DOHH2 (cell line): ENCODE data around the gene LPIN1.

Source experiments
- H3F3A ChIP-seq: fragments of 200-600 bp; sonication (generic), shearing (Covaris generic); 2 replicates; pipeline ENCODE4 v1.6.0; 2016; ENCODE audit warnings: antibody characterized with exemption, mild to moderate bottlenecking; ENCODE audit not compliant: control insufficient read depth, insufficient read depth
- H3K27ac ChIP-seq: fragments of 200-600 bp; sonication (generic); 2 replicates; pipeline ENCODE4 v1.5.1; 2014; ENCODE audit warnings: low read depth, mild to moderate bottlenecking, low read length, moderate library complexity
- H3K27me3 ChIP-seq: fragments of 200-600 bp; sonication (generic); 2 replicates; pipeline ENCODE4 v1.6.1; 2014; ENCODE audit warnings: mild to moderate bottlenecking, low read length, mixed read lengths; ENCODE audit not compliant: control insufficient read depth
- H3K36me3 ChIP-seq: fragments of 200-600 bp; sonication (generic); 2 replicates; pipeline ENCODE4 v1.6.1; 2014; ENCODE audit warnings: mild to moderate bottlenecking, low read length, moderate library complexity, mixed read lengths; ENCODE audit not compliant: control insufficient read depth
- H3K4me1 ChIP-seq: fragments of 200-600 bp; sonication (generic); 2 replicates; pipeline ENCODE4 v1.6.1; 2014; ENCODE audit warnings: mild to moderate bottlenecking, low read length, mixed read lengths; ENCODE audit not compliant: control insufficient read depth
- H3K4me2 ChIP-seq: fragments of 200-600 bp; sonication (generic); 2 replicates; pipeline ENCODE4 v1.6.0; 2014; ENCODE audit warnings: mild to moderate bottlenecking, low read length, moderate library complexity
- H3K4me3 ChIP-seq: fragments of 200-600 bp; sonication (generic); 2 replicates; pipeline ENCODE4 v1.5.1; 2014; ENCODE audit warnings: mild to moderate bottlenecking, low read length, mixed read lengths
- H3K79me2 ChIP-seq: fragments of 200-600 bp; sonication (generic); 2 replicates; pipeline ENCODE4 v1.6.1; 2014; ENCODE audit warnings: mild to moderate bottlenecking, low read length, mixed read lengths; ENCODE audit not compliant: control insufficient read depth
- H3K9me2 ChIP-seq: fragments of 200-600 bp; sonication (generic); replicated peaks from 2 replicates; pipeline ENCODE4 v1.6.1; 2014; ENCODE audit warnings: mild to moderate bottlenecking, low read length, mixed read lengths; ENCODE audit not compliant: control insufficient read depth
- H3K9me3 ChIP-seq: fragments of 200-600 bp; sonication (generic); 2 replicates; pipeline ENCODE4 v1.6.1; 2014; ENCODE audit warnings: antibody characterized with exemption, low read length, mixed read lengths; ENCODE audit not compliant: control insufficient read depth, insufficient read depth
- H4K20me1 ChIP-seq: fragments of 200-600 bp; sonication (generic); 2 replicates; pipeline ENCODE4 v1.6.0; 2014; ENCODE audit warnings: low read depth, mild to moderate bottlenecking, antibody characterized with exemption, low read length, moderate library complexity; ENCODE audit not compliant: control insufficient read depth, insufficient read depth
- CTCF ChIP-seq: fragments of 200-600 bp; sonication (generic); IDR thresholded peaks from one replicate; pipeline ENCODE4 v1.5.1; 2014; ENCODE audit warnings: antibody characterized with exemption, mild to moderate bottlenecking, low read depth, low read length; ENCODE audit not compliant: poor library complexity, severe bottlenecking
- EZH2phosphoT487 ChIP-seq: fragments of 200-600 bp; sonication (generic); IDR thresholded peaks from 2 replicates; pipeline ENCODE4 v1.6.1; 2017; ENCODE audit warnings: borderline replicate concordance, mild to moderate bottlenecking, antibody characterized with exemption, low read length, moderate library complexity, mixed read lengths

The LPIN1 gene

GRCh38 chr2:11773747-11774525 lies 27.5 kb downstream of the LPIN1 start:
- H3K27ac ChIP-seq, result no peak overlapping the region
- H3K4me2 ChIP-seq, result no peak overlapping the region
- no peaks in the 10 kb centered on the region for H3K27me3 ChIP-seq
- H3K9me3 ChIP-seq, result no peaks in the 10 kb centered on the region
- H3K9me2 ChIP-seq, result no peaks in the 10 kb centered on the region
- H4K20me1 ChIP-seq, result no peaks in the 10 kb centered on the region
- H3K36me3 ChIP-seq, result peaks cover 41% of the 10 kb centered on the region
- TF ChIP-seq EZH2phosphoT487, result no peak
- TF ChIP-seq CTCF, result no peak
- H3K4me3 ChIP-seq, result no peak overlapping the region
- peaks cover 4% of the 10 kb centered on the region; the same call in 1 of the 2 replicates for H3F3A ChIP-seq
- H3K4me1 ChIP-seq, result peaks cover 12% of the 10 kb centered on the region
- H3K79me2 ChIP-seq, result no peaks in the 10 kb centered on the region

GRCh38 chr2:11774600-11774999 lies 28.2 kb downstream of the LPIN1 start:
- no peak for TF ChIP-seq EZH2phosphoT487
- TF ChIP-seq CTCF, result no peak
- peaks cover 17% of the 10 kb centered on the region for H3K4me1 ChIP-seq
- no peaks in the 10 kb centered on the region for H3K9me2 ChIP-seq
- no peaks in the 10 kb centered on the region for H3K27me3 ChIP-seq
- H3K79me2 ChIP-seq, result no peaks in the 10 kb centered on the region
- H3K4me2 ChIP-seq, result no peak overlapping the region
- peaks cover 44% of the 10 kb centered on the region for H3K36me3 ChIP-seq
- no peak overlapping the region for H3K27ac ChIP-seq
- peaks cover 4% of the 10 kb centered on the region; the same call in 1 of the 2 replicates for H3F3A ChIP-seq
- no peaks in the 10 kb centered on the region for H3K9me3 ChIP-seq
- no peak overlapping the region for H3K4me3 ChIP-seq
- H4K20me1 ChIP-seq, result no peaks in the 10 kb centered on the region

- peaks cover 46% of the 10 kb centered on the region for H3K36me3 ChIP-seq
Measured at GRCh38 chr2:11775384-11775783, 29.0 kb downstream of the LPIN1 start.

More at GRCh38 chr2:11775384-11775783, 29.0 kb downstream of the LPIN1 start:
- H3K4me2 ChIP-seq, result no peak overlapping the region
- no peak overlapping the region for H3K27ac ChIP-seq
- no peak overlapping the region for H3K4me3 ChIP-seq
- H3F3A ChIP-seq, result peaks cover 4% of the 10 kb centered on the region; the same call in 1 of the 2 replicates
- peaks cover 17% of the 10 kb centered on the region for H3K4me1 ChIP-seq
- no peaks in the 10 kb centered on the region for H3K9me3 ChIP-seq
- TF ChIP-seq CTCF (no peak), EZH2phosphoT487 (no peak)
- H3K9me2 ChIP-seq, result no peaks in the 10 kb centered on the region
- no peaks in the 10 kb centered on the region for H4K20me1 ChIP-seq
- no peaks in the 10 kb centered on the region for H3K79me2 ChIP-seq
- H3K27me3 ChIP-seq, result no peaks in the 10 kb centered on the region
